Right lung (tissue), 5 donors: ENCODE data around the gene CAMK2B. TPM values are rescaled to one million over a fixed set of nuclear protein-coding genes. Genes with fewer than 3 reads are reported as not detected.
"Not testable (repeated sequence)": the region's sequence is repeated elsewhere in the genome, so short reads cannot be mapped to it uniquely, and the experiment has no call there.

Source experiments
- DNase-seq, 2 donors: peaks; one replicate each; pipeline ENCODE4 v3.0.0-alpha.2; 2013
- polyA plus RNA-seq, 5 donors: library from polyadenylated mRNA; unstranded; fragments of 120-200 nt; gene quantifications; one replicate each; pipeline versions ENCODE4 v1.2.1 to v1.2.3, GENCODE V29; 2013; ENCODE audit warnings: inconsistent platforms in 1 of 5, low replicate concordance in 1 of 5; ENCODE audit not compliant: insufficient read length in 5 of 5, insufficient read depth in 1 of 5

The CAMK2B gene
- polyA plus RNA-seq, 5 donors, result 0.73 to 0.96 (median 0.85) TPM

DNA sequence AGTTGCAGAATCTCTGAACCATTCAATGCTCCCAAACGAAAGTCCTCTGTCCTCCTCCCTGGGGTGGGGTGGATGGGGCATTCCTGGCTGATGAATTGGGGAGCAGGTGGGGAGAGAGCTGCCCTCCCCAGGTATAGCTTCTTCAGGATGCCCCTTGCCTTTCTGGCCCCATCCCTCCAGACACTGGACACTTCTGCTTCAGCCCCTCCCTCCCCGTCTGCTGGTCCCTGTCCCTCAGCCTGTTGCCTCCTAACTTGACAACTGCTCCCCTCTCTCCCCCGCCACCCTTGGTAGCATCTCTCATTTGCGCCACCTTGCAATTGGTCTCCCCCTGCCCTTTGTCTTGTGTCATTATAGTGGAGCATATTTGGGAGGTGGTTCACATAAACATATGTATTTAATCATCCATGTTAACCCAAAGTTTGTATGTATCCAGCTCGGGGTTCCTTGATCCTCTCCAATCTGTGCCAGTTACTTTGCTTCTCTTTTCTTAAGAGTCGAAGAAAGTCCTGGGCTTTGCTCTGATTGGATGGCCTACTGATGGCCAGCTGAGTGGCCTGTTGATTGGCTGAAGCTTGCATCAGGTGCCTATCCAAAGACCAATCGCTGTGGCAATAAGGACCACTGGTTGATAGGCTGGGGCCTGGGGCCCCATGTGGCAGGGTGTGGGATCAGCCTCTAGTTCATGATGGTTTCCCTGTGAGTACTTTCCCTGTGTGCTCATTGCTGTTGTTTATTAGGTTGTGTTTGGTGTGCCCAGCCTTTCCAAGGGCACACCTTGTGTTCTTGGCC lies 132.2 kb downstream of the CAMK2B start:
- DNase-seq, result no peak

DNA sequence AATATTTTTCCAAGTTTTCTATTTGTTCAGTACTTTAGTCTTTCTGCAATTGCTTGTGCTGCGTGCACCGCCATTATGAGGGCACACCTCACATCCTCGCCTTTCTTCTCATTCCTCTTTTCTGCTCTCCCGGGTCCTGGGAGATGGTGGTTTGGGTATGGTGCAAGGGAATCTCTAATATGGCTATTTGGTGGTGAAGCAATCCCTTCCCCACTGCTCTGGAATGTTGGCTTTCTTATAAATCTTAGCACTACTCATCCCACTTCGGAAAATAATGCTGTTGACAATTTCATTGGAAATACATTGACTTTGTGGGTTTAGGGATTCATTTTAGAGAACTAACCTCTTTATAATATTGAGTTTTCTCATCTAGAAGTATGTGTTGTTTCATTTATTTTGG lies 134.2 kb downstream of the CAMK2B start:
- DNase-seq, result no peak

DNA sequence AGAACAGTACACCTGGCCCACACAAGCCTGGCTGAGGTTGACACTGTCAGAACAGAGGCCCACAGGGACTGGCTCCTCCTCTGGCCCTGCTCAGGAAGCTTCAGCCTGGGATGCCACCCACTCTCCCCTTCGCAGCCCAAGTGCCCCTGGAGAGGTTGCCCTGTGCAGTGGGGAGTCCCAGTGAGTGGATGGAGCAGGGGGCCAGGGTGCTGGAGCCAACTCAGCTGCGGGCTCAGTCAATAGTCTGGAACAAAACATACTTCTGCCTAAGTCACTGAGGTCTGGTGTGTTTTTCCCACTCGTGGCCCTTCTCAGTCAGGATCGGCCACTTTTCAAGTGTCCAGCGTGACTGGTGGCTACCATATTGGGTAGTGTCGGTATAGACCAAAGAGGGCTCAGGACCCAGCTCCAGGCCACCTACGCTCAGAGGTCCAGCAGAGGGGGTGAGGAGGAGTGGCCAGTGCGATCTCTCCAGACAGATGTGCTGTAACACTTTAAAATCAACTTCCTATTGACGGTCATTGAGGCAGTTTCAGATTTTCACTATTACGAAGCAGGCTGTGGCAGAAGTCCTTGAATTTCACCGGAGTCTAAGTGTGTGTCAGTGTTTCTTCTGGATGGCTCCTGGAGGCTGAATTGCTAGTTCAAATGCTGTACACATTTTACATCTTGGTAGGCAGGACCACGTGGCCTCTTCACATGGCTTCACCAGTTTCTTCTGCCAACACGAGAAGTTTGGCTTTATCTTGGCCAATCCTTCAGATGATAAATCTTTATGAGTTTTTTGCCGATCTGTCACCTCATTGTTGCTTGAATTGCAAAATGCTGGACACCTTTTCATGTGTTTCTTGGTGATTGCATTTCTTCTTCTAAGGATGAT lies 135.2 kb downstream of the CAMK2B start:
- no peak for DNase-seq

DNA sequence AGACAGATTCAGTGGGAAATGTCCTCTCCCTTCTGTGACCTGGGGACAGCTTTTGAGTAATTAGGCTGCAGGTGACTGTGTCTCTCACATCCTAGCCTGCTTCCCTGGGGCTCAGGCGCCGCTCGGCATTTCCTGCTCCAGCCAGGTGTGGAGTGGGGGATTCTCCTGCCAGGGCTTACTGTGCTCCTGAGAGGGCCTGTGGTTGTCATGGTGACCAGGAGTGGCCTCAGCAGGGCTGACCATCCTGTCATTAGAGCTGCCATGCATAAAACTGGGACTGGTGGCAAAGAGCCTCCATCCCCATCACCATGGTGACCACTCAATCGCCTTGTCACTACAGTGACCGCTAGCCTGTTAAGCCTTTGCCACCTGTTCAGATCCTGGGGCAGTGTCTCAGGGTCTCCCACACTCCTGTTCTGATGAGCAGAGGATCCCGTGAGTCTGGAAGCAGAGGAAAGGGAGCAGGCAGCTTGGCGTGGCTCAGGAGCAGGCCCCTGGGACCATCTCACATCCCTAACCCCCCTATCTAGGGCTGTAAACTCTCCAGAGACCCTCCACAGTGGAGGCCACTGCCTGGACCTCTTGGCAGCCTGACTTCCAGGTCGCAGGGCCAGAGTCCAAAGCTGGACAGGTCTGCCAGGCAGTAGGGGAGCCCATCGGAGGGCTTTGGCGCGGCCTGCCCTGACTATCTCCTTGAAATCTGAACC lies 136.0 kb downstream of the CAMK2B start, which contains the start of gene GCK:
GCK (minus strand) TSS at position 154 of the 707 bp plus-strand sequence. CDS start 486 bp downstream, outside the sequence.
- DNase-seq, result no peak

DNA sequence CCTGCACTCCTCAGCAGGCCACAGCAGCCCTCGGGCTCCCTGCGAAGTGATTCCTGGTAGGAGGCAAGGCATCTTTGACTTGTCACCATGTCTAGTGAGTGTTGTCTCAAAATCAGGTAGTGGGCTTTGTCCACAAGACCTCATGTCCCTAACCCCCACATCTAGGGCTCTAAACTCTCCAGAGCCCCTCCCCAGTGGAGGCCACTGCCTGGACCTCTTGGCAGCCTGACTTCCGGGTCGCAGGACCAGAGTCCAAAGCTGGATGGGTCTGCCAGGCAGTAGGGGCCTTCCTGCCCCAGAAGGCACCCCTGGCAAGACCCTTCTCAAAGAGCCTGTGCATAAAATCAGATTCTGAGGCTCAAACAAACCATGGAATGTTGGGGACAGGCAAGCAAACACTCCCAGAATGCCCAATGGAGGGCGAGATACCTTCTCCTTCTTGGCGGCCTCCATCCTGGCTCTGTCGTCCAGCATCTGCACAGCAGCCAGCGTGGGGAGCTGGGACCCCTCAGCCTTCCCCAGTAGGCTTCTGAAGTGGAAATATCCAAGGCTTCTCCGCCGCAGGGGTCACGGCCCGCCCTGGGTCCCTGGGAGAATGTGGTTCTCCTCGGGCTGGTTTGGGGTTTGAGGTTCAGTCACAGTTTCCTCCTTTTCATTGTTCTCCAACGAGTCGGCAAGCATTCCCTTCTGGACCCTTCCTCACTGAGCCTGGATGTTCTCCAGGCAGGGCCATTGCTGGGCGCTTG lies 136.7 kb downstream of the CAMK2B start:
- no peak for DNase-seq

DNA sequence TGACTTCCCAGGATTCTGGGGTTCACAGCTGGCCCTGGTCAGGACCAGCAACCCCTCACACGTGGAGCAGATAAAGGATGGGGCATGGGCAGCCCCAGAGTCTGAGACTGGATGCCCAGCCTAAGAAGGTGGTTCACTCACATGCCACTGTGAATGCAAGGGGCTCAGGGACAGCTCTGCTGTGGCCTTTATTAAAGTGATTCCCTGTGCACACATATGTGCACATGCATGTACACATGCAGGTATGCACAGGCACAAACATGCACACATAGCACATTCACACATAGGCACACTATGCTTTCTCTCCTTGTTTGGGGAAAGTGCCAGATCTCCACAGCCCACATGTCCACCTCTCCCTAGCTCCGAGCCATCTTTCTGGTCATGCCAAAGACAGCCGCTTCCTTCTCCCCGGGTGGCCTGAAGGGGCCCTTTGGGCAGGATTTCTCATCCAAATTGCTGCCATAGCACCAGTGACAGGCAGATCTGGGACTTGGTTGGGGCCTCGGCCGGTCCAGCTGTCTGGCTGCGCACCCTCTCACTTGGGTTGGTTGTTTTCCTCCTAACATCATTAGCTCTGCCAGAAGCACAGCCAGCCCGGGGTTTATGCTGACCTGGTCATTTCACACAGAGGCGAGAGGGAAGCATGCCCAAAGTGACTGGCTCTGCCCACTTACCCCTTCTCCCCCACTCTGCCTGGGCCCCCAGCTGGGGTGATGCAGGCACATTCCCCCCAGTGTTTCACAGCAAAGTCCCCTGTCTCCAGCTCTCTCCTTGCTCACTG lies 137.6 kb downstream of the CAMK2B start:
- DNase-seq, result peak; percentile 7 to 11

DNA sequence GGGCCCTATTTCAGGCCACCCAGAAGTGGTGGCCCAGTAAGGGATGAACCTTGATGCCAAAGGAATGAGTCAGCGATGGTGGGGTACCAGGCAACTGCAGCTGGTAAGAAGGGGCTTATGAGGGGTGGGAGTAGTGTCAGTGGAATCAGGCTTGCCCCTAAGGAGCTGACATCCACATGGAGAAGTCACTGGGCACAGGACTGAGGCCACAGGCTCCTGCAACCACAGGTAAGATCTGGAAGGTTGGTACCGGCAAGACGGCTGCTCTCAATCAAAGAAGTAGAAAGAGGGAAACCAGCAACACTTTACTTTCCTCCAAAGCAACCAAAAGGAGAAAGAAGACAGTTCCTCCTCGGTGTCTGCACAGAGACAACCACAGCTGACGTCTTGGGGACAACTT lies 138.7 kb downstream of the CAMK2B start:
- DNase-seq, result no peak

DNA sequence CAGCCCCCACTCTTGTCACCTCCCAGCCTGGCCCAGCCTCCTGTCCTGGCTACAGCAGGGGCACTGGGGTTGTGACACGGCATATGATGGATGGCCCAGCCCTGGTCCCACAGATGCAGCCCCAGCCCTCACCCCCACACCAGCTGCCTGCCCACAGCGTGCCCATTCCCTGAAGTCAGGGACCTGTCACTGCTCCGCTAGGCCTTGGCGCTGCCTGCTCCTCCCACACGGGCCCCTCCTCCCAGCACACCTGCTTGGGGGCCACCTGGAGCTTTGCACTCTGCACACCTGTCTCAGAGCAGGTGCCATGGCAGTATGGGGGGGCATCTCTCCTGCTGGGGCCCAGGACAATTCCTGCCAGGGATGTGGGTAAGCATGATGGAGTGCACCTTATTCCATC lies 139.7 kb downstream of the CAMK2B start:
- no peak for DNase-seq

DNA sequence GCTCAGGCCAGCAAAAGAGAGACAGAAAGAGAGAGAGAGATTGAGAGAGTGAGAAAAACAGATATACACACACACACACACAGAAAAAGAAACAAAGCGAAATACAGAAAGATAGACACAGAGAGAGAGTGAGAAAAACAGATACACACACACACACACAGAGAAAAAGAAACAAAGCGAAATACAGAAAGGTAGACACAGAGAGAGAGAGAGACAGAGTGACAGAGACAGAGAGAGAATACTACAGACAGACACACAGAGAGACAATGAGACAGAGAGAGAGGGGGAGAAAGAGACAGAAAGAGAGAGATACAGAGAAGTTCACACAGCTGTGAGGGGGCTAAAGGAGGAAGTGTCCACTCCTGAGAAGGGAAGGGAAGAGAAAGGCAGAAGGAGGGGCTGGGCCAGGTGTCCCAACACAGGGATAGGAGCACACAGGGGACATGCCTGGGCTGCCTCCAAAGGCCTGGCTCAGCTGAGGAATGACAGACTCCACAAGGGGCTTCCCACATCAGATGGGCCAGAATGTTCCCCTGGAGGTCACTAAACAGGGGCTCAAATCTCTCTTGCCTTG lies 140.4 kb downstream of the CAMK2B start:
- no peak for DNase-seq

DNA sequence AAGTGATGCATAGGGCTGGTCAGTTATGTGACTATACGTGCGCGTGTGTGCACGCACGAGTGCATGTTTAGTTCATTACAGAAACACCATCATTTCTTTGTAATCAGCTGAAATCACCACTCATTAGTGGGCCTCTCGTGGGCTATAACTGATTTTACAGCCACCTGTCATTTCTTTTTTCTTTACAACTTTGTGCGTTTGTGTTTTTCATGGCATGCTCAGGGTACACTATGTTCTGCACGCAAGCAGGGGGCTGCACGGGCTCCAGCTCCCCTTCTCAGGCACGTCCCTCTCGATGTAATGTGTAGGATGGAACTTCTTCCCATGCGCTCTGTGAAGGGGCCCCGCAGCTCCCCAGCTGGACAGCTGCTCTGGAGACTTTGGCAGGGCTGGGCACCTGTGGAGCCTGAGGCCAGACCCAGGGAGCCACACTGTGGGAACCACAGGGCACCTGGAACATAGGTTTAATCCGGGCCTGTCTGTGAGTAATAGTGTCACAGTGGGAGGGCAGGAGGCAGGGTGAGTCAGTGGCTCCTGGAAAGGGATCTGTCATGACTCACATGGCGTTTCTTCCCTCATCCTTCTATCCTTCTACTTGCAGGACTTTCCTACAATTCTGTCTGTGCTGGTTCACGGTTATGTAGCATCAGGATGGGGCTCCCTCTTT lies 141.1 kb downstream of the CAMK2B start:
- no peak for DNase-seq

DNA sequence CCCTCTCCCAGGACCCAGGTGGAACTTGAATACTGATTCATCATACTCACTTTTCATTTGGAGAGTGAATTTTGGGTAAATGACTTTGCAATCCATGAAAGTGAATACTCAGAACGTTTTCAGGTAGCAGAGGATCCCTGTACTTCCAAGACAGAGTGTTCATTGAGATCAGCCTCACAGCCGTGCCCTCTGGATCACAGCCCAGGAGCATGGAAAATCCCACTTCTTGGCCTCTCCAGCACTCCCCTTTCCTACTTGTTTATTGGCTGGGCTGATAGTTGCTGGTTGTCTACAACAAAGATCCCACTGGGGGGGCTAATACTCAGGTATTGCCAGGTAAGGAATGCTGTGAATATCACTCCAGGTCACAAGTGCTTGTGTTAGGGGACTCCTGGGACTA lies 142.0 kb downstream of the CAMK2B start:
- no peak for DNase-seq

DNA sequence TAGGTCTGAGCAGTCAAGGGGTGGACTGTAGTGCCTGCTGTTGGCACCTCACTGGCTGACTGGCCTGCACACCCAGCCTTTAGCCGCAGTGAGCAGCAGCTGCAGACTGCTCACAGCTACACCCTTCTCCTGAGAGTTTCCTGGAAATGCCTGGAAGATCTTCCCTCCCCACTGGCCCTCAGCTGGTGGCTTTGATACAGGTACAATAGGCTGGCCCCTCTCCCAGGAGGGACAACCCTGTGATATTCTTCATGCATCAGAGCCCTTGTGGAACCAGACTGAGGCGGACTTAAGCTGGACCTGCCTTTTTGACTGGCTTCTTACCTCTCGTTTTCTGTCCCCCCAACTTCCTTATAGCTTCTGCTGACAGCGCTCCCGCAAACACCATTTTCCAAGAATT lies 142.6 kb downstream of the CAMK2B start:
- DNase-seq, result no peak

DNA sequence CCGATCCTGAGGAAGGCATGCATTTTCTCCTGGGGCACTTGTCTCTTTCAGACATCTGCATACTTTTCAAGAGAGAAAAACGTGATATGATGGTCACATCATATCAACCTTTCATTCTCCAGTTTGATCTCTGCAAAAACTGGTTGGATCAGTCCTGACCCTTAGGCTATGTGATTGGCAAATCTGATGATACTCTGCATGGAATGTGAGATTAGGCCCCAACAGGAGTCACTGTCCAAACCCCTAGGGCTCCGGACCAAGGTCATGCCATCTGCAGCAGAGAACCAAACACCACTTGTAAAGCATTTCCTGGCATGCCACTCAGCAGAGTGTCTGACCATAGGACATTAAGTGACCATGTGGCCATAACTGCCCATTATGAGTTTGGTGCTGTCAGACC lies 144.8 kb downstream of the CAMK2B start:
- no peak for DNase-seq

DNA sequence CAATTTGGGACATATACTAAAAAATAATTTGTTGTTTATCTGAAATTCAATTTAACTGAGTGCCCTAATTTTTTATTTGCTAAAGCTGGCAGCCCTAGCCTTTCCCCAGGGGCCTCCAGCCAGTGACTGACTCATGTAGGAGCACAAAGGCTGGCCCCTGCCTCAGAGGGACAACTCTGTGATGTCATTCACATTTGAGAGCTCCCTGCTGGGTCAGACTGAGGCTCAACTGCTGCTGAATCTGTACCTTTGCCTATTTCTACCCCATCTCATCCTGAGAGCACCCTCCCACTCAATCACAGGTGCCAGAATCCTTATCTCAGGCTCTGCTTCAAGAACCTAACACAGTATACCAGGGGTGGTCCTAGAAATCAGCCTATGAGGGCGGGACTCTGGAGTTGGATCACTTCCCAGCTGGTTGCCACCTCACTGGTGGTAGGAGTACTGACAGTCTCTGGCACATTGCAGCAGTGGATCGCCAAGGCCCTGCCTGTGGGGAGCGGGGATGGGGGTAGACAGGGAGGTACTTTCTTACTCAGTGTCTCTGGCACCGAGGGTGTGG lies 147.7 kb downstream of the CAMK2B start:
- no peak for DNase-seq

DNA sequence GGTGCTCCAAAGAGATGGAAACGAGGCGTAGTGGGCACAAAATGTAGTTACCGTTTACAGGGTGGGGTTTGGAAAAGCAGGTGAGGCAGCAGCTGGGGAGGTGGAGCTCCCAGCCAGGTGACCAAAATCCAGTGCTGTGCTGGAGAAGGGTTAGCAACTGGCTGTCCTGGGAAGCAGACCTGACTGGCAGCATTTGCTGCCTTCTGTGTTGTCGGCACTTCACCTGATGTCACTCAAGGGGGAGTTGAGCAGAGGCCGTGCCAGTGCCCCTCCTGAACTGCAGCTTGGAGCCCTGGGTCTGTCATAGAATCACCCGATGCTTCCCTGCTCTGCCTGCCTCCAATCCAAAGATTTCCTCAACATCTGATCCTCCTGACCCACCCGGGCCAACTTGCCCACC lies 148.9 kb downstream of the CAMK2B start:
- DNase-seq, result no peak

DNA sequence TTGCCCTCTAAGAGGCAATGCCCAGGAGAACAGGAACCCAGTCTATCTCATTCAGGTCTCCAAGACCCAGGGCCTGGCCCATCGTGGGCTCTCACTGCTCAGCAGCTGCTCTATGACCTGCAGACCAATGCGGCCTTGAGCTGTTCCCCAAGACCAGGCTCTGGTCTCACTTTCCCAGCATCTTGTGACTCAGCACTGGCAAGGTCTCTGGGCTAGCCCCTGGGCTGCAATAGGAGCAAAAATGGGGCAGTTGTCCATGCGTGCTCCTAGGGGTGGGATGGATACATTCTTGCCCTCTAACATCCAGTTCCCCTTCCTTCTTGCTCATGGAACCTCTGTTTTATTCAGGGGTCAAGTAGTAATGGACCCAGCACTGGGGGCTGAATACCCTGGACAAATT lies 149.7 kb downstream of the CAMK2B start:
- no peak for DNase-seq

DNA sequence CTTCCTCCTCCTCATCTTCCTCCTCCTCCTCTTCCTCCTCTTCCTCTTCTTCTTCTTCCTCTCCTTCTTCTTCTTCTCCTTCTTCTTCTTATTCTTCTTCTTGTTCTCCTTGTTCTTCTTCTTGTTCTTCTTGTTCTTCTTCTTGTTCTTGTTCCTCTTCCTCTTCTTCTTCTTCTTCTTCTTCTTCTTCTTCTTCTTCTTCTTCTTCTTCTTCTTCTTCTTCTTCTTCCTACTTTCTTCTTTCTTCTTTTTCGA lies 150.8 kb downstream of the CAMK2B start:
- DNase-seq, result not testable (repeated sequence)

DNA sequence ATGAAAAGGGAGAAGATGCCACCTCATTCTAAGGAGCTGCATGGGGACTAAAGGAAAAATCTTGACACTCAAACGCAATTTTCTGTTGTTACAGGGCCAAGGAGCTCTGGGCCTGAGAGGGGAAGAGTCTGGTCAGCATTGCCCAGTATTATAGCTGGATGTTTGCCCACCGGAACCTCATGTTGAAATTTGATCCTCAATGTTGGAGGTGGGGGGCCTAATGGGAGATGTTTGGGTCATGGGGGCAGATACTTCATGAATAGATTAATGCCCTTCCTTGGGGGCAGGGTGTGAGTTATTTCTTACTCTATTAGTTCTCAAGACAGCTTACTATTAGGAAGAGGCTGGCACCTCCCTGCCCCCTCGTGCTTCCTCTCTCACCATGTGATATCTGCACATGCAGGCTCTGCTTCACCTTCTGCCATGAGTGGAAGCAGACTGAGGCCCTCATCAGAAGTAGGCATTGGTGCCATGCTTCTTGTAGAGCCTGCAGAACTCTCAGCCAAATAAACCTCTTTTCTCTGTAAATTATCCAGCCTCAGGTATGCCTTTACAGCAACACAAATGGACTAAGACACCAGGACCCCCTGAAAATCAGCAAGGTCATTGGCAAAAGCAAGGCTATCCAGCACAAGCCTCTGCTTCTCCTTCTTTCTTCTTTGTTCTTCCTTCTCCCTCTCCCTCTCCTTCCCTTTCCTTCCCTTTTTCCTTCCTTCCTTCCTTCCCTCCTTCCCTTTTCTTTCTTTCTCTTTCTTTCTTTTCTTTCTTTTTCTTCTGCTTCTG lies 151.3 kb downstream of the CAMK2B start:
- no peak for DNase-seq
